HFF-Myc (cell line): ENCODE data around the gene NHLRC2.
"Not testable (repeated sequence)": the region's sequence is repeated elsewhere in the genome, so short reads cannot be mapped to it uniquely, and the experiment has no call there.

Experiments
- DNase-seq: peaks from one replicate; pipeline ENCODE4 v3.0.0-alpha.2; 2011; ENCODE audit warnings: low read depth; ENCODE audit errors: extremely low read depth
- H3K4me3 ChIP-seq: replicated peaks from 2 replicates; pipeline ENCODE4 v1.5.1; 2011; ENCODE audit warnings: low read depth, mild to moderate bottlenecking, control low read depth, low read length
- CTCF ChIP-seq: IDR thresholded peaks from 2 replicates; pipeline ENCODE4 v1.5.1; 2012; ENCODE audit warnings: mild to moderate bottlenecking, low read depth, low read length, control low read depth; ENCODE audit errors: missing control alignments

Gene NHLRC2

GRCh38 chr10:113854013-113854760 lies at the start of gene NHLRC2, which contains the start of gene DCLRE1A:
TSS of gene NHLRC2 (plus strand) at chr10:113854661. CDS start at chr10:113854873, 212 bp downstream.
TSS of gene DCLRE1A (minus strand) at chr10:113854082. CDS start at chr10:113853182, 900 bp downstream.
- H3K4me3 ChIP-seq, result peak within 1 kb of the TSS; percentile 62
- peak; percentile 47 for DNase-seq
- TF ChIP-seq CTCF, result no peak

- TF ChIP-seq CTCF, result no peak
- H3K4me3 ChIP-seq, result no peak overlapping the region
- DNase-seq, result no peak
These were observed 48.0 kb upstream of the NHLRC2 start for GRCh38 chr10:113806503-113806902.

GRCh38 chr10:113808168-113808567 lies 46.3 kb upstream of the NHLRC2 start:
- no peak for DNase-seq
- TF ChIP-seq CTCF, result no peak
- no peak overlapping the region for H3K4me3 ChIP-seq

- DNase-seq, H3K4me3 ChIP-seq: not testable (repeated sequence)
These were observed 39.8 kb upstream of the NHLRC2 start for GRCh38 chr10:113814700-113815099.

GRCh38 chr10:113819989-113820388 lies 34.5 kb upstream of the NHLRC2 start:
- no peak for DNase-seq
- H3K4me3 ChIP-seq, result no peak overlapping the region
- TF ChIP-seq CTCF, result no peak

GRCh38 chr10:113820507-113820906 lies 34.0 kb upstream of the NHLRC2 start:
- no peak for DNase-seq
- H3K4me3 ChIP-seq, result no peak overlapping the region
- TF ChIP-seq CTCF, result peak; percentile 32

- H3K4me3 ChIP-seq, DNase-seq: not testable (repeated sequence)
These were observed 33.2 kb upstream of the NHLRC2 start for GRCh38 chr10:113821306-113821705.

GRCh38 chr10:113822174-113822573 lies 32.3 kb upstream of the NHLRC2 start:
- no peak overlapping the region for H3K4me3 ChIP-seq
- no peak for DNase-seq
- no peak for TF ChIP-seq CTCF
